K562 (cell line): Measurements from ENCODE around the gene ENC1. TPM values are rescaled to one million over a fixed set of nuclear protein-coding genes. Genes with fewer than 3 reads are reported as not detected.

Experiments used
- ATAC-seq: fragments of 200-7000 bp; cut with Tn5 transposase; 3 replicates; pipeline ENCODE4 v1.9.1; 2020; ENCODE audit warnings: moderate library complexity
- BruUV-seq: library from RNA; stranded (reverse); fragments of 400-500 nt; replicated peaks from 2 replicates; lab custom pipeline; 2021; lab: Mats Ljungman, UMichigan
- CTCF ChIA-PET: fragments of 300-600 bp; formaldehyde crosslinking; extraction: SDS; loops from one replicate; lab custom pipeline; 2021; ENCODE audit warnings: low intra/inter-chr PET ratio; lab: Yijun Ruan, JAX
- POLR2A ChIA-PET: fragments of 300-600, 350-650 bp; sonication (Branson Sonifier 250); formaldehyde crosslinking; extraction: SDS; loops from one replicate; lab custom pipeline; 2021; ENCODE audit warnings: antibody characterized with exemption, inconsistent platforms; lab: Yijun Ruan, JAX
- DNase-seq, 4 experiments: peaks; one replicate each; pipeline versions ENCODE4 v3.0.0 to v3.0.0-alpha.2; 2011 to 2018; ENCODE audit warnings: low spot score in 3 of 4, mixed read lengths in 3 of 4; ENCODE audit errors: extremely low read depth in 1 of 4
- FAIRE-seq: peaks from 2 replicates; lab custom pipeline; 2011; peaks lifted over from hg19 to GRCh38; lab: Jason Lieb, UNC
- H2AFZ ChIP-seq: 2 replicates; pipeline ENCODE4 v1.6.0; 2011; ENCODE audit warnings: low read depth, low read length, control low read depth, inconsistent platforms
- H3K27ac ChIP-seq: fragments of 200-600 bp; 3 replicates; pipeline ENCODE4 v1.8.0; 2011; ENCODE audit warnings: low read depth, mild to moderate bottlenecking, control low read depth, inconsistent platforms, low read length, moderate library complexity, mixed read lengths; ENCODE audit errors: extremely low read depth
- H3K27me3 ChIP-seq, 2 experiments: fragments of 300-600 bp in 1 of 2; 2 replicates in 1 of 2; 3 replicates in 1 of 2; pipeline versions ENCODE4 v1.6.0 to v1.8.0; 2011; ENCODE audit warnings: inconsistent platforms in 2 of 2, low read length in 2 of 2, mild to moderate bottlenecking in 1 of 2, mixed read lengths in 1 of 2, moderate library complexity in 1 of 2; ENCODE audit not compliant: control insufficient read depth in 2 of 2, insufficient read depth in 2 of 2
- H3K36me3 ChIP-seq: fragments of 300-600 bp; 3 replicates; pipeline ENCODE4 v1.8.0; 2011; ENCODE audit warnings: mild to moderate bottlenecking, low read length, inconsistent platforms; ENCODE audit not compliant: control insufficient read depth, insufficient read depth
- H3K4me1 ChIP-seq, 2 experiments: fragments of 200-600 bp in 1 of 2; replicated peaks in 1 of 2; 2 replicates in 1 of 2; 3 replicates in 1 of 2; pipeline versions ENCODE4 v1.5.1 to v1.8.0; 2011; ENCODE audit warnings: inconsistent platforms in 2 of 2, low read length in 2 of 2, mild to moderate bottlenecking in 1 of 2, mixed read lengths in 1 of 2, moderate library complexity in 1 of 2; ENCODE audit not compliant: control insufficient read depth in 2 of 2, insufficient read depth in 2 of 2
- H3K4me2 ChIP-seq: 2 replicates; pipeline ENCODE4 v1.6.1; 2011; ENCODE audit warnings: low read length, control low read depth, inconsistent platforms, mixed read lengths; ENCODE audit not compliant: insufficient read depth
- H3K4me3 ChIP-seq: fragments of 200-600 bp; sonication (generic), shearing (Covaris generic); 2 replicates; pipeline ENCODE4 v1.5.1; 2016; ENCODE audit warnings: control low read depth, inconsistent platforms
- H3K79me2 ChIP-seq: fragments of 200-600 bp; 3 replicates; pipeline ENCODE4 v1.8.0; 2011; ENCODE audit warnings: low read length, inconsistent platforms; ENCODE audit not compliant: control insufficient read depth, insufficient read depth
- H3K9ac ChIP-seq, 2 experiments: 2 replicates each; pipeline versions ENCODE4 v1.6.0 to v1.6.1; 2011; ENCODE audit warnings: low read depth in 2 of 2, low read length in 2 of 2, control low read depth in 1 of 2, inconsistent platforms in 1 of 2, mild to moderate bottlenecking in 1 of 2, mixed read lengths in 1 of 2; ENCODE audit not compliant: insufficient read depth in 1 of 2
- H3K9me1 ChIP-seq: one replicate; pipeline ENCODE4 v1.6.0; 2011; ENCODE audit warnings: inconsistent platforms, mild to moderate bottlenecking, low read length, moderate library complexity; ENCODE audit not compliant: control insufficient read depth, insufficient read depth
- H3K9me3 ChIP-seq: replicated peaks from 2 replicates; pipeline ENCODE4 v1.5.1; 2011; ENCODE audit warnings: low read depth, low read length, inconsistent platforms; ENCODE audit not compliant: control insufficient read depth, insufficient read depth
- H4K20me1 ChIP-seq: replicated peaks from 2 replicates; pipeline ENCODE4 v1.6.1; 2011; ENCODE audit warnings: low read length, inconsistent platforms, mixed read lengths; ENCODE audit not compliant: control insufficient read depth, insufficient read depth
- BDP1 ChIP-seq: IDR thresholded peaks from 3 replicates; pipeline ENCODE4 v1.6.1; 2011; ENCODE audit not compliant: insufficient read length, insufficient read depth
- CEBPZ ChIP-seq: fragments of 150-350 bp; IDR thresholded peaks from 2 replicates; pipeline ENCODE4 v1.6.1; 2014; ENCODE audit warnings: low read depth, mild to moderate bottlenecking, low read length, borderline replicate concordance
- ETV6 ChIP-seq, 3 experiments: fragments of 150-350 bp in 1 of 3; sonication (generic) in 1 of 3; formaldehyde crosslinking in 1 of 3; IDR thresholded peaks; 2 replicates each; pipeline versions ENCODE4 v1.6.1 to v1.8.0; 2014 to 2022; ENCODE audit warnings: borderline replicate concordance in 2 of 3, low read depth in 2 of 3, antibody characterized with exemption in 1 of 3, low read length in 1 of 3, mild to moderate bottlenecking in 1 of 3, missing genetic modification reagents in 1 of 3
- EZH2 ChIP-seq: IDR thresholded peaks from 2 replicates; pipeline ENCODE4 v1.6.1; 2012; ENCODE audit warnings: low read depth, mild to moderate bottlenecking, inconsistent platforms, low read length, borderline replicate concordance
- HLTF ChIP-seq: fragments of 450-650 bp; IDR thresholded peaks from 2 replicates; pipeline ENCODE4 v1.6.1; 2016
- ID3 ChIP-seq, 2 experiments: fragments of 250-450 bp in 1 of 2; fragments of 450-650 bp in 1 of 2; sonication (Bioruptor Pico) in 1 of 2; IDR thresholded peaks; 2 replicates each; pipeline versions ENCODE4 v1.6.1 to v1.8.0; 2016 to 2021; ENCODE audit warnings: mild to moderate bottlenecking in 2 of 2, moderate library complexity in 2 of 2, missing compliant biosample characterization in 1 of 2, missing genetic modification characterization in 1 of 2
- MYBL2 ChIP-seq, 2 experiments: fragments of 450-650 bp in 1 of 2; sonication (generic) in 1 of 2; formaldehyde crosslinking in 1 of 2; IDR thresholded peaks; 2 replicates each; pipeline versions ENCODE4 v1.6.1 to v1.8.1; 2017 to 2022; ENCODE audit warnings: borderline replicate concordance in 1 of 2, inconsistent platforms in 1 of 2, low read depth in 1 of 2, mild to moderate bottlenecking in 1 of 2, missing genetic modification reagents in 1 of 2, moderate library complexity in 1 of 2
- NR2F6 ChIP-seq: fragments of 450-650 bp; formaldehyde crosslinking; IDR thresholded peaks from 2 replicates; pipeline ENCODE4 v1.4.0; 2020; ENCODE audit warnings: mild to moderate bottlenecking
- RBBP5 ChIP-seq: fragments of 200-600 bp; sonication (generic); IDR thresholded peaks from 2 replicates; pipeline ENCODE4 v1.6.1; 2012; ENCODE audit warnings: borderline replicate concordance, mild to moderate bottlenecking, low read length, control low read depth, inconsistent platforms; ENCODE audit not compliant: insufficient read depth, poor library complexity, severe bottlenecking
- THAP7 ChIP-seq: fragments of 250-450 bp; sonication (Bioruptor Pico); IDR thresholded peaks from 2 replicates; pipeline ENCODE4 v1.5.0; 2021
- VEZF1 ChIP-seq: fragments of 200-800 bp; sonication (Bioruptor generic); IDR thresholded peaks from 2 replicates; pipeline ENCODE4 v1.6.1; 2017; ENCODE audit warnings: missing genetic modification characterization, missing compliant biosample characterization
- ZNF707 ChIP-seq: fragments of 250-450 bp; sonication (Bioruptor Pico); conservative IDR thresholded peaks from 2 replicates; pipeline ENCODE4 v1.8.0; 2022; ENCODE audit warnings: inconsistent platforms, mild to moderate bottlenecking, moderate library complexity
- ZNF76 ChIP-seq: fragments of 250-450 bp; sonication (Bioruptor Pico); IDR thresholded peaks from 2 replicates; pipeline ENCODE4 v1.4.0; 2020; ENCODE audit warnings: mild to moderate bottlenecking, moderate library complexity, borderline replicate concordance
- ZSCAN29 ChIP-seq: fragments of 450-650 bp; IDR thresholded peaks from 2 replicates; pipeline ENCODE4 v1.6.1; 2017
- WGBS: fragments of 100-300 bp; shearing (Covaris generic); methylation state at CpG from one replicate; pipeline ENCODE4 v1.1.6; 2016; ENCODE audit warnings: low coverage, mixed read lengths; ENCODE audit not compliant: insufficient coverage; ENCODE audit errors: missing lambda C conversion rate; 5-methylcytosine and 5-hydroxymethylcytosine counted together
- in situ Hi-C: fragments of 300-500 bp; cut with MboI; formaldehyde crosslinking; loops from 4 replicates; pipeline ENCODE4 v1.15.0; 2018; ENCODE audit warnings: inconsistent platforms, mixed read lengths
- intact Hi-C: fragments of 100-400 bp; cut with micrococcal nuclease; formaldehyde crosslinking; loops from 2 replicates; pipeline ENCODE4 v1.14.2; 2022
- polyA plus RNA-seq, 8 experiments: library from polyadenylated mRNA; depleted of rRNA in 4 of 8; stranded (reverse) in 5 of 8; unstranded in 3 of 8; fragments of >200 nt; fragmentation: Nextera tagmentation in 2 of 8; fragmentation: Illumina TruSeq in 1 of 8; extraction: Ambion mirVana in 2 of 8; extraction: Trizol in 1 of 8; gene quantifications; 2 replicates each; pipeline versions ENCODE4 v1.2.1 to v1.2.3, GENCODE V29; 2011 to 2014; ENCODE audit warnings: inconsistent platforms in 1 of 8, missing spikeins in 1 of 8
- total RNA-seq, 7 experiments: library from RNA; depleted of rRNA in 6 of 7; stranded (reverse); fragments of >200 nt in 6 of 7; fragmentation: Illumina TruSeq in 2 of 7; extraction: Trizol in 2 of 7; gene quantifications; 2 replicates each; pipeline versions ENCODE4 v1.2.1 to v1.2.3, GENCODE V29; 2011 to 2021; ENCODE audit warnings: low replicate concordance in 1 of 7

ENC1 gene
- total and polyA plus RNA-seq, 9 of the 15 experiments (the other 6 are each of a cell fraction or from before 2014, with no cell fraction given), result 0.17 to 3.2 (median 0.97) TPM

- Histone ChIP-seq H3K27ac (no peak overlapping the region), H2AFZ (peak overlapping the region; percentile 14; the same call in 1 of the 2 replicates), H3K4me3 (no peak overlapping the region), H3K4me1 (peaks cover 9 to 19% of the 10 kb centered on the region in 2 experiments; a peak in 3 of 5 replicates), H3K79me2 (no peaks in the 10 kb centered on the region), H3K36me3 (no peaks in the 10 kb centered on the region), H3K4me2 (no peak overlapping the region), H3K27me3 (peaks cover 17 to 42% of the 10 kb centered on the region in 2 experiments; a peak in 4 of 5 replicates), H3K9me1 (no peaks in the 10 kb centered on the region), H4K20me1 (no peaks in the 10 kb centered on the region), H3K9me3 (no peaks in the 10 kb centered on the region), H3K9ac (no peak overlapping the region)
- POLR2A ChIA-PET, result interaction anchor here (0.6 kb wide), 1 partner anchor 512 kb away, joined by 3 read pairs; no protein-coding TSS in a partner anchor
- WGBS, result 22% methylated on average over 6 of the region's 6 CpGs
- BruUV-seq, result no TSS peak
- TF ChIP-seq NR2F6 (no peak), RBBP5 (no peak), ETV6 (IDR thresholded peaks at IDR 0.05; ENCODE audit: borderline replicate concordance in 1 of 2, low read depth in 2 of 2, low read length in 1 of 2) (no peak), ETV6 (CRISPR knock-in tag; IDR thresholded peaks at IDR 0.05; ENCODE audit: borderline replicate concordance) (no peak), BDP1 (no peak), HLTF (no peak), MYBL2 (IDR thresholded peaks at IDR 0.05; ENCODE audit: low read depth) (no peak), MYBL2 (CRISPR knock-in tag; IDR thresholded peaks at IDR 0.05; ENCODE audit: borderline replicate concordance) (no peak), ID3 (CRISPR knock-in tag; IDR thresholded peaks at IDR 0.05) (no peak), ID3 (tag; IDR thresholded peaks at IDR 0.05) (no peak), EZH2 (no peak), ZSCAN29 (no peak), ZNF76 (CRISPR knock-in tag) (no peak), ZNF707 (CRISPR knock-in tag) (no peak), VEZF1 (CRISPR knock-in tag) (no peak), CEBPZ (no peak), THAP7 (CRISPR knock-in tag) (no peak)
- ATAC-seq (no peak), DNase-seq (no peak), FAIRE-seq (no peak)
- intact Hi-C loops, result loop anchor here (5.0 kb wide), 2 partner anchors 250 to 430 kb away; no protein-coding TSS in a partner anchor
- CTCF ChIA-PET, result interaction anchor here (1.1 kb wide), 1 partner anchor 740 kb away, joined by 3 read pairs; no protein-coding TSS in a partner anchor
- in situ Hi-C loops, result loop anchor here (25.0 kb wide), 1 partner anchor 605 kb away; no protein-coding TSS in a partner anchor
These were observed 2.0 kb upstream of the ENC1 start for GRCh38 chr5:74642543-74642863.
